HG03575 (cell line): ENCODE data around the gene SETX.
"Not testable (repeated sequence)": the region's sequence is repeated elsewhere in the genome, so short reads cannot be mapped to it uniquely, and the experiment has no call there.

Source experiments
- ATAC-seq: cut with Tn5 transposase; IDR thresholded peaks from one replicate; pipeline ENCODE4 v1.9.1; 2021; ENCODE audit not compliant: unreplicated experiment, insufficient number of reproducible peaks, low FRiP score; ENCODE audit errors: extremely low read depth

SETX gene

GRCh38 chr9:132301521-132301920 is 53.3 kb downstream of the SETX start:
- no peak for ATAC-seq

- ATAC-seq: no peak
These were observed 55.6 kb downstream of the SETX start for GRCh38 chr9:132299221-132299620.

- no peak for ATAC-seq
These were observed 59.6 kb downstream of the SETX start for GRCh38 chr9:132295181-132295580.

- ATAC-seq: no peak
These were observed 61.6 kb downstream of the SETX start for GRCh38 chr9:132293145-132293721.

- ATAC-seq: no peak
These were observed 65.8 kb downstream of the SETX start for GRCh38 chr9:132288966-132289365.

- ATAC-seq: no peak
These were observed 66.4 kb downstream of the SETX start for GRCh38 chr9:132288361-132288760.

GRCh38 chr9:132287256-132287760 is 67.5 kb downstream of the SETX start:
- no peak for ATAC-seq

- no peak for ATAC-seq
These were observed 70.9 kb downstream of the SETX start for GRCh38 chr9:132283863-132284262.

- no peak for ATAC-seq
These were observed 71.6 kb downstream of the SETX start for GRCh38 chr9:132283165-132283564.

GRCh38 chr9:132274861-132275260 is 79.9 kb downstream of the SETX start:
- ATAC-seq: no peak

GRCh38 chr9:132269704-132270516 is 84.9 kb downstream of the SETX start:
- ATAC-seq: not testable (repeated sequence)

GRCh38 chr9:132268725-132269352 is 85.9 kb downstream of the SETX start:
- no peak for ATAC-seq

GRCh38 chr9:132267660-132268059 is 87.1 kb downstream of the SETX start:
- ATAC-seq: no peak

- no peak for ATAC-seq
These were observed 88.8 kb downstream of the SETX start for GRCh38 chr9:132266017-132266416.

- no peak for ATAC-seq
These were observed 93.9 kb downstream of the SETX start for GRCh38 chr9:132260846-132261245.

GRCh38 chr9:132250324-132251262 is 104.2 kb downstream of the SETX start:
- no peak for ATAC-seq

- ATAC-seq: no peak
These were observed 105.1 kb downstream of the SETX start for GRCh38 chr9:132249690-132250089.

GRCh38 chr9:132249123-132249522 is 105.7 kb downstream of the SETX start:
- ATAC-seq: no peak

GRCh38 chr9:132247942-132248341 is 106.8 kb downstream of the SETX start:
- ATAC-seq: no peak
